Measurements from ENCODE around the gene CASP8AP2.

- no peak for TF ChIP-seq CTCF (IDR thresholded peaks at IDR 0.05)
- TF ChIP-seq REST (IDR thresholded peaks at IDR 0.05; ENCODE audit: insufficient read depth in 1 of 2, low read depth in 2 of 2, low read length in 1 of 2) = no peak
- TF ChIP-seq POLR2AphosphoS5 (IDR thresholded peaks at IDR 0.05; ENCODE audit: low read depth, low read length) = no peak
- no peak for TF ChIP-seq SIN3A (IDR thresholded peaks at IDR 0.05; ENCODE audit: borderline replicate concordance, insufficient read depth, low read depth, low read length)
- no peak for TF ChIP-seq TCF7L2 (IDR thresholded peaks at IDR 0.05; ENCODE audit: low read depth, low read length)
Measured at GRCh38 chr6:89807581-89807980, 22.1 kb upstream of the CASP8AP2 start.
